NCI-H526 treated with DMSO at 0.1 percent for 48 hours (cell line): ENCODE data around the gene FAM180A.

Experiments
- DNase-seq: peaks from one replicate; lab custom pipeline; 2025; lab: John Stamatoyannopoulos, UW

Gene FAM180A

DNA sequence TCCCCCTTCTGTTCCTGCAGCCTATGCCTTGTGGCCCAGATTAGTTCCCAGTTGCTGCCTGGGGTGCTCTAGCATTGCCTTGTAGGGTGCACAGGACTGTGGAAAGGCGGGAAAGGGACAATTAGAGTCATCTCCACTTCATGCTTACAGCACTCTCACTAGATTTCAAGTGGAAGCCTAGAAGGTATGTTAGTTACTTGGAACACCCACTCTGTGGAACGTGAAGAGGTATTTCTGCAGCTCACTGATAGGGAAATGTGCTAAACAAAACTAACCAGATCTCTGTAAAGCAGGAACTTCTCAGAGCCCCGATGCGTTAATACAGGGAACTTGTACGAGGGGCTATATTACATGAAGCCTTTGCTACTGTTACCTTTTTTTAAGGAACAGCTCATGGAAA is 66.9 kb downstream of the FAM180A start:
- no peak for DNase-seq
